ENCODE measurements around the gene KCNJ12.
"Not testable (repeated sequence)": the region's sequence is repeated elsewhere in the genome, so short reads cannot be mapped to it uniquely, and the experiment has no call there.

The KCNJ12 gene

GRCh38 chr17:21406616-21407404, 30.7 kb downstream of the KCNJ12 start:
- H3K27ac ChIP-seq = not testable (repeated sequence)

GRCh38 chr17:21407752-21408151, 31.6 kb downstream of the KCNJ12 start:
- H3K27ac ChIP-seq = not testable (repeated sequence)

GRCh38 chr17:21408224-21408623, 32.1 kb downstream of the KCNJ12 start:
- H3K27ac ChIP-seq = not testable (repeated sequence)

GRCh38 chr17:21408766-21409300, 32.7 kb downstream of the KCNJ12 start:
- H3K27ac ChIP-seq = not testable (repeated sequence)

- H3K27ac ChIP-seq = not testable (repeated sequence)
Observed at GRCh38 chr17:21409388-21409787, 33.2 kb downstream of the KCNJ12 start.

- H3K27ac ChIP-seq = not testable (repeated sequence)
Observed at GRCh38 chr17:21409971-21410370, 33.8 kb downstream of the KCNJ12 start.

GRCh38 chr17:21410371-21410770, 34.2 kb downstream of the KCNJ12 start:
- not testable (repeated sequence) for H3K27ac ChIP-seq

GRCh38 chr17:21410906-21411678, 34.9 kb downstream of the KCNJ12 start:
- not testable (repeated sequence) for H3K27ac ChIP-seq

- H3K27ac ChIP-seq = not testable (repeated sequence)
Observed at GRCh38 chr17:21411679-21412205, 35.6 kb downstream of the KCNJ12 start.

GRCh38 chr17:21412207-21412681, 36.1 kb downstream of the KCNJ12 start:
- H3K27ac ChIP-seq = not testable (repeated sequence)

GRCh38 chr17:21413570-21414279, 37.6 kb downstream of the KCNJ12 start:
- not testable (repeated sequence) for H3K27ac ChIP-seq

- not testable (repeated sequence) for H3K27ac ChIP-seq
Observed at GRCh38 chr17:21414616-21415015, 38.5 kb downstream of the KCNJ12 start.

GRCh38 chr17:21415166-21415990, 39.2 kb downstream of the KCNJ12 start:
- not testable (repeated sequence) for H3K27ac ChIP-seq

GRCh38 chr17:21416471-21416981, 40.4 kb downstream of the KCNJ12 start:
- H3K27ac ChIP-seq = not testable (repeated sequence)

- not testable (repeated sequence) for H3K27ac ChIP-seq
Observed at GRCh38 chr17:21417349-21417748, 41.2 kb downstream of the KCNJ12 start.

Data from 22Rv1 (cell line).